AG08396 (cell line): ENCODE data around the gene DPEP1.
"Not testable (repeated sequence)": the region's sequence is repeated elsewhere in the genome, so short reads cannot be mapped to it uniquely, and the experiment has no call there.

Experiments
- DNase-seq: peaks from one replicate; pipeline ENCODE4 v3.0.0; 2012; ENCODE audit warnings: low spot score, mixed read lengths

The DPEP1 gene

DNA sequence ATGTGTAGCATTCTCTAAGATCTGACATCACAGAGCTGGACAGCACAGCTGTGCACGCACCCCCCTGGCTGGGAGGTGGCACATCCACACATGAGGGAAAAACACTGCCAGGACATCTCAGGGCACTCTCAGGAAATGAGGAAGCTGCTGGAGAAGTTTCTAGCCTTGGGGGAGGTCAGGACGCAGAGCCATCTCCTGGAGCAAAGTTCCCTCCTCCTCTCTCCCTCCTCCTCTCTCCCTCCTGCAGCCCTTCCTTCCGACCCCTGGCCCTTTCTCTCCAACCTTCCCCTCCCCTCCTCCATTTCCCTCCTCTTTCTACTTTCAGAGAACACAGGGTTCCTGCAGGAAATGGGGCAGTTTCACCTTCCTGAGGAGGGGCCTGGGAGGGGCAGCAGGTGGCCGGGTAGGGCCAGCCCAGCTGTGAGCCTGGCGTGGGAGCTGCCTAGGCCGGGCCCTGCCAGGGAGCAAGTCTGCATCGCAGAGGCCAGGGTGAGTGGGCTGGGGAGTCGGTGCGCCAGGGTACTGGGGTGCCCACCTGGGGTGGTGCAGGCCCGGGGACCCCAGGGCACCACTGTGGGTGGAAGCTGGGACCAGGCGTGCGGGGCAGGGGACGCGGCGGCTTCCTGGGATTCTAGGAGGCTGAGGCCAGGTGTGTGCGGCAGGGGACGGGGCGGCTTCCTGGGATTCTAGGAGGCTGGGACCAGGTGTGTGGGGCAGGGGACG, at the start of gene DPEP1:
Gene DPEP1, plus strand, starts transcription at position 412 of the 723 bp plus-strand sequence. CDS start 16,769 bp downstream, outside the sequence.
- DNase-seq = no peak

- no peak for DNase-seq
These were observed 48.8 kb upstream of the DPEP1 start for GRCh38 chr16:89564476-89565255.

- DNase-seq = no peak
These were observed 48.3 kb upstream of the DPEP1 start for GRCh38 chr16:89565256-89565505.

DNA sequence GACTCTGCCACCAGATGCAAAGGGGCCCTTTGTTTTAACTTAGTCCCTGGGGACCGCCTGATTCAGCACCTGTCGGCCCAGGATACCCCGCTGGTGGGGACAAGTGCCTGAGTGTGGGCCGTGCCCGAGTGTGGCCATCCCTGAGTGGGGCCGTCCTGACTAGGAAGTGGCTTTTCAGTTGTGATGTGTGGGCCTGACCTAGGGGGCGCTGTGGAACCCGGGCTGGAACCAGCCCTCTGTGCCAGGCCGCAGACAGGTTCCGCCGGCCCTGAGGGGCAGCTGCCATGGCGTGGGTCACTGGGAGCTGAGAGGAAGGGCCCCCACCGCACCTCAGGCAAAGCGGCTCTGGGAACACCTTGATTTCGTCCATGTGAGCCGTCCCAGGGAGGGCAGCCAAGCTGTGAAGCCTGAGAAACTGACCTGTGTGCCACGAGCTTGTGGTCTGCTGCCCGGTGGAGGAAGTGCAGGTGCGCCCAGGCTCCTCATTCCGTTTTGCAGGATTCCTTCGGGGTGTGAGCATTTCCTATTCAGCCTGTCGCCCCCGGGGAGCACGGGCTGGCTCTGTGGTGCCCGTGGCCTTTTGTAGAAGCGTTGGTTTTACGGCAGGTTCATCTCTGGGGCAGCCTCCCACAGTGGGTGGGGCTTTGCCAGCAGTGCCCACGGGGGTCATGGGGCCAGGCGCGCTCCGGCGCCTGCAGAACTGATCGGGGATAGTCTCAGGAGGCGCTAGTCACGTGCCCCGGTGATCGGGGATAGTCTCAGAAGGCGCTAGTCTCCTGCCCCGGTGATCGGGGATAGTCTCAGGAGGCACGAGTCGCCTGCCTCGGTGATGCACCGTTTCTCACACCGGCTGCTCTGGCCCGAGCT, 47.7 kb upstream of the DPEP1 start:
- peak; percentile 62 for DNase-seq

DNA sequence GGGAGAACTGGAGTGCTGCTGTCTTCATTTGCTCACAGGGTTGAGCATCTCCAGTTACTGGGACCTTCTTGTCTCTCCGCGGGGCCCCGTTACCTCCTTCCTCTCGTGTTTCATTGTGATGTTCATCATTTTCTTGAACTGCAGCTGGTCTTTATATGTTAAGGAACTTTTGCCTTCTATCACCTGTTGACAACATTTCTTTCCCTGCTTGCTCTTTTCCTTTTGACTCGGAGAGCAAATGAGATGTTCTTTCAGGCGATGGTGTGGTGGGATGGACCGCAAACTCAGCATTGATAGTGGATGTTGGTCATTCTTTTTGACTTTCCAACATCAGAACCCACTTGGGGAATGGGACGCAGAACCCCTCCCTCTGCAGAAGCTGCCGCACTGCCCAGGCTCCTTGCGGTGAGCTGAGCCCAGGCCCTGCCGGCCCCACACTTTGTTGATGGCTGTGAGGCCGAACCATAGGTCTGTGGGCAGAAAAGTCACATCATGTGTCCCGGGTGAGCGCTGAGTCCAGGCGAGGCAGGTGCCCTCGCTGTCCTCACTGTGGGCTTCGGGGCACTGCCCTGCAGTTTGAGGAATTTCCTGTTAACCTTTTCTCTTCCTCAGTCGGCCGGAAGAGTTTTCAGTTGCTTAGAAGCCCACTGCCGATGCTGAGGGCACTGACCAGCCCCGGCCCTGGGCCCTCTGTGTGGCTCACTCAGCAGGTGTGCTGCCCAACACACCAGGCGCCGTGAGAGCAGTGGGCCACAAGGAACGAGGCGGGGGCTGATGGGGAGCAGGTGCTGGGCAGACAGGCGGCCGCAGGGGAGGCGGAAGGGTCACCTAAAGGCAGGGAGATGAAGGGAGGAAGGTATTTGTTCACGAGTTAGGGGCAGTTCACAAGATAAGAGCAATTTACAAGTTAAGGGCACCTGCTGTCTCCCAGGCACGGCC, 45.5 kb upstream of the DPEP1 start:
- DNase-seq = no peak

DNA sequence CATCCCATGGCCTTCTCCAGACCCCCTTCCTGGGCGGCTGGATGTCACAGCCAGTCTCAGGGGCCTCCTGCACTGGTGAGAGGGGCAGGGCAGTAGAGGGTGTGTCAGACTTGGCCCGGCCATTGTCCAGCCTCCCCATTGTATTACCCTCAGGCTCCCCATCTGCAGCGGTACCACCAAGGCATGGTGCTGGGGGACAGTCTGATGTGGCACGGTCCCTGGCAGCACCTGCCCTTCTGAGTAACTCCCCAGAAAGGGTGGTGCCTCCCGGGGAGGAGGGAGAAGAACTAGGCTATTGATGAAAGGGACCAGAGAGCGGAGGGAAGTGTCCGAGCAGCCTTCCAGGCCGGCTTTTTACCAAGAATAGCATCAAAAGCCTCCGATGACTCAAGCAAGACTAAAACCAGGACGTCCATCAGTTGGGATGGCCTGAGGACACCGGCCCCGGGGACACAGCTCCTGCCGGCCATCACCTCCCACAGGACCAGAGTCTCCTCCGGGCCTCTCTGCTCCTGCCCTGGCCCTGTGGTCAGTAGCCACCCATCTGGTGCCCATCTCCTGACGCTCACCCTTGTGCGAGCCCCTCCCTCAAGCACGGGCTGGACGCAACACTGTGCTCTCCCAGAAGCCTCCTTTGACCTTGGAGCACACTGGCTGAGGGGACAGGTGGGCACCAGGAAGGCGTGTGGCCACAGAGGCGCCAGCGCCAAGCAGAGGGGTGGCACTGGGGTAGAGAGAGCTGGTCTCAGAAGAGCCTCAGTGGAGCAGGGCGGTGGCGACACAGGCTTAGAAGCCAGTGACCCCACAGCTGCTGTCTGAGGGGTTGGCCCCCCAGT, 43.7 kb upstream of the DPEP1 start:
- no peak for DNase-seq

DNA sequence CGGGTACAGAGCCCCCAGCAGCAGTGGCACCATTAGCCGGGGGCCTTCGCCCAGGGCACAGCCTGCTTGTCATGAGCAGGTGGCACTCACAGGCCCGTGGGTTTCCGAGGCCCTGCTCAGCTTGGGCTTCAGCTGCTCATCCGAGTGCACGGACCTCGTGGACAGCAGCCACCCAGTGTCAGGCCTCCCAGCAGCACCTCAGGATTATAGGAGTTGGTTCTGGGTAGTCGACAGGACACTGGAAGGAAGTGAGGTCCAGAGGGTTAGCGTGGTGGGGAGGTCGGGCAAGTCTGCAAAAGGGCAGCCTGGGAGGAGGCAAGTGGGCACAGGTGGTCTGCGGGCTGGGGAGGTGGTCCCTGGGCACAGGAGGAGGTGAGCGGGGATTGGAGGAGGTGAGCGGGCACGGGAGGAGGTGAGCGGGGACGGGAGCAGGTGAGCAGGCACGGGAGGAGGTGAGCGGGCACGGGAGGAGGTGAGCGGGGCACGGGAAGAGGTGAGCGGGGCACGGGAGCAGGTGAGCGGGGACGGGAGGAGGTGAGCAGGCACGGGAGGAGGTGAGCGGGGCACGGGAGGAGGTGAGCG, 43.0 kb upstream of the DPEP1 start:
- DNase-seq = no peak

- DNase-seq = not testable (repeated sequence)
These were observed 42.4 kb upstream of the DPEP1 start for GRCh38 chr16:89570983-89571598.

- no peak for DNase-seq
These were observed 41.8 kb upstream of the DPEP1 start for GRCh38 chr16:89571636-89572035.

DNA sequence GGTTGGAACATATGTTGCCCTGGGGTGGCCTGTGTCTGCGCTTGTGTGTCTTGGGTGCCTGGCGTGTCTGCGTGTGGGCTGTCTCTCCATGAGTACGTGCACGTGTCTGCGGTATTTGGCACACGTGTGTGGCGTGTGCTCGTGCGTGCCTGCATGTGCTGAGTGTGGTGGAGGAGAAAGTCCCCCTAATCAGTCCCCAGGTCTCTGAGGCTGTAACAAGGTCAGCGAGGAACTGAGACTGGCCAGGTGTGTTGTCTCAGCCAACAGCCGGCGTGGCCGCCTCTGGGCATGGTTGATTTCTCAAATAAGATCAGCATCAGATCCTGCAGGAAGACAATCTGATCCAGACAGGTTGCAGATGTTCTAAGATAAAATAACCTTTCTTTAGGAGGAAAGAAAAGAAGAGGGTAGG, 41.4 kb upstream of the DPEP1 start:
- peak; percentile 57 for DNase-seq

GRCh38 chr16:89572485-89573205, 40.8 kb upstream of the DPEP1 start:
- DNase-seq = no peak

GRCh38 chr16:89573826-89574680, 39.4 kb upstream of the DPEP1 start:
- DNase-seq = no peak

DNA sequence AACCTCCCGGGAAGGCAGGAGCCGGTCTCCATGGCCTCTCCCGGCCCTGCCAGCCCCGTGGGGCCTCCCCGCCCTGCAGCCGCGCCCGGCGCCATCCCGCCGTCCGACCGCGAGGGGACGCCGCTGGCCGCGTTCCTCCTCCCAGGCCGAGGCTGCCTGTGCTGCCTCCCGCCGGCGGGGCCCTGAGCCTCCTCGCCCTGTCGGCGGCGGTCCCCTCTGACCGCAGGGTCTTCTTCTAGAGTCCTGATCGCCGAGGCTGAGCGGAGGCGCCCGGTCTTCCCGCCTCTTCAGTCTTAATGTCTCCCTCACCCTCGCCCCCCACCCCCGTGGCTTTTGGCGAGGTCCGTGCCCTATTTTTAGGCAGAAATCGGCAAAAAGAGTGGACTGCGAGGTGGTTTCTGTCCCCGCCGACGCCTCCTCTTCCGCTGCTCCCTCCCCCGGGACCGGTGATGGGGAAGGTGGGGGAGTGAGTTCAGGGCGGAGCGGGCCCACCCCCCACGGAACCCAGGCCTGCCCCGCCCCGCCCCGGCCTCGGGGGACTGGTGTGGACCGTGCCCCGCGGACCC, 38.7 kb upstream of the DPEP1 start:
- DNase-seq = peak; percentile 93

- DNase-seq = peak; percentile 74
These were observed 37.9 kb upstream of the DPEP1 start, which contains the start of gene CPNE7 for GRCh38 chr16:89575247-89576152. CPNE7 (plus strand) TSS chr16:89575758; CDS start chr16:89575898, 140 bp downstream.

DNA sequence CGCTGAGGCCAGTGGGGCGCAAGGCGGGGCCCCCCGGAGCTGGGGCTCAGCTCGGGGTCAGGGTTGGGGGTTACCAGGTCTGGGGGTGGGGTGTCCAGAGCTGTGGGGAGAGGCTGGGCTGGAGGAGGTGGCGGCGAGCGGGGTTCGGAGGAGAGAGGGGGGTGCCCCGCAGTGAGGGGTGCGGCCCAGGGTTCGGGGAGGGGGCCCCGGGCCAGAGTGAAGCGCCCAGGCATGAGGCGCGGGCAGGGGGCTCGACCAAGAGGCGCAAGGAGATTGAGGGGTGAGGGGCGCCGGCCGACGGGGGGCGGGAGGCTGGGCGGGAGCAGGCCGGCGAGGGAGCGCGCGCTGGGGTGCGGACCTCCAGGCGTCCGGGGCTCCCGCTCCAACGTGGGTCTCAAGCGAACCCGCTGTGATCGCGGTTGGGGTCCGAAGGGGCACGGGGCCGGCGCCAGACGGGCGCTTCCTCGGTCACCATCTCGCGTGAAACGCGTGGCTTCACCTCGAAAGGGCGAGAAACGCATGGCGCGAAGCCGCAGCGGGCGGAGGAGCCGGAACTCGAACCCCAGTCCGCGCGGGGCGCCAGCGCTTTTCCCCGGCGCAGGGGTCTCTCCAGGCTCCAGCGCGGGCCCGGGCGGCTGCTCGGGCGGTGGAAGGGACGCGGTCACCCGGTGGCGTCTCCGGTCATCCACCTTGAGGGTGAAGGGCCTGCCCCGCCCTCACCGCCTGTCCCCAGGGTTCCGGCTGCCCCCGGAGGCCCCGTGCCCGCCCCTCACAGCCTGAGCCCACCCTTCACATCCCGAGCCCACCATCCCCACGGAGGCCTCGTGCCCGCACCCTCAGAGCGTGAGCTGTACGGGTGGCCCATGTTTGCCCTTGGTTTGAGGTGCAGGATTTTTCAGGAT, 37.0 kb upstream of the DPEP1 start:
- no peak for DNase-seq
